Coronary artery (tissue), 2 donors: ENCODE measurements around the gene PRIMA1.

Experiments used
- DNase-seq: peaks from one replicate; pipeline ENCODE4 v3.0.0-alpha.2; 2017; ENCODE audit warnings: low spot score
- H3K27ac ChIP-seq, 2 donors: fragments of 200-600 bp; sonication (generic); one replicate each; pipeline ENCODE4 v1.5.1; 2016 to 2019
- H3K4me3 ChIP-seq: fragments of 200-600 bp; sonication (generic); 2 replicates; pipeline ENCODE4 v1.5.1; 2016; ENCODE audit warnings: mild to moderate bottlenecking, moderate library complexity
- TF ChIP-seq, protein P1 (sequence below): fragments of 200-600 bp; sonication (generic); IDR thresholded peaks from one replicate; pipeline ENCODE4 v1.5.1; 2019; ENCODE audit warnings: antibody characterized with exemption

Gene PRIMA1

DNA sequence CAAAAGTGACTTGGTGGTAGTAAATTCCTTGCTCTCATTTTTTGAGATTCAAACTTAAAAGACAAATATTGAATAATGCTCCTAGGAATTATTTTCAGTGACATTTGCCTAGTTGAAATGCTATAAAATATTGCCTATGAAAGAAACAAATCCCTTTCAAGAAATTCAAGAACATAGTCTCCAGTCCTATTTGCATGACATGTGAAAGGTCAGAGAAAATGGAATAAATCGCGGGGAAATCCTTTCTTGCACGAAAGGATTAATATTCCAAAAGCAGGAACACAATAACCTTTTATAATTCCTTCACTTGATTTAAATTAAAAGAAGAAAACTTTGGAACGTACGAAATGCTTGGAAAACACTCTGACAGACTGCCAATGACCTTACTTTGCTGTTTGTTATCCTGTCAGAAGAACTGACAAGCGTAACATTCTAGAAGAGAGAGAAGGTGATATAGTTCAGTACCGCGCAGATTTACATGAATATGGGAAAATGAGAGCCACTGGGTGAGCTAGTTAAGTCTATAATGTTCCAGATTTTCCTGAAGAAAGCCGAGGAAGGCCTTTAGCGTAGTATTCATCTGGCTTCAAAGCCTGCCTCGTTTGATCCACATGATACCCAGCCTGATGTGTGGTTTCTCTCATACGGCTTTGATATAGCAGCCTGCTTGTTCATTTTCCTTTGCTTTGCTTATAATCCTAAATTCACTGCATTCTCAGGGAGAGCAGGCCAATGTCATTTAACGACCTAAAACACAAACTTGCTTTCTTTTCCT is 103.0 kb downstream of the PRIMA1 start:
- TF ChIP-seq, protein P1, sequence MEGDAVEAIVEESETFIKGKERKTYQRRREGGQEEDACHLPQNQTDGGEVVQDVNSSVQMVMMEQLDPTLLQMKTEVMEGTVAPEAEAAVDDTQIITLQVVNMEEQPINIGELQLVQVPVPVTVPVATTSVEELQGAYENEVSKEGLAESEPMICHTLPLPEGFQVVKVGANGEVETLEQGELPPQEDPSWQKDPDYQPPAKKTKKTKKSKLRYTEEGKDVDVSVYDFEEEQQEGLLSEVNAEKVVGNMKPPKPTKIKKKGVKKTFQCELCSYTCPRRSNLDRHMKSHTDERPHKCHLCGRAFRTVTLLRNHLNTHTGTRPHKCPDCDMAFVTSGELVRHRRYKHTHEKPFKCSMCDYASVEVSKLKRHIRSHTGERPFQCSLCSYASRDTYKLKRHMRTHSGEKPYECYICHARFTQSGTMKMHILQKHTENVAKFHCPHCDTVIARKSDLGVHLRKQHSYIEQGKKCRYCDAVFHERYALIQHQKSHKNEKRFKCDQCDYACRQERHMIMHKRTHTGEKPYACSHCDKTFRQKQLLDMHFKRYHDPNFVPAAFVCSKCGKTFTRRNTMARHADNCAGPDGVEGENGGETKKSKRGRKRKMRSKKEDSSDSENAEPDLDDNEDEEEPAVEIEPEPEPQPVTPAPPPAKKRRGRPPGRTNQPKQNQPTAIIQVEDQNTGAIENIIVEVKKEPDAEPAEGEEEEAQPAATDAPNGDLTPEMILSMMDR = no peak
- no peak overlapping the region for H3K27ac ChIP-seq
- H3K4me3 ChIP-seq = no peak overlapping the region

GRCh38 chr14:93683226-93683625 is 105.1 kb downstream of the PRIMA1 start:
- TF ChIP-seq, protein P1 = no peak
- no peak for DNase-seq
- Histone ChIP-seq H3K4me3 (no peak overlapping the region), H3K27ac (no peak overlapping the region)

More for the DNA sequence above, 103.0 kb downstream of the PRIMA1 start:
- no peak for DNase-seq

- no peak for DNase-seq
- H3K4me3 ChIP-seq = no peak overlapping the region
- no peak overlapping the region for H3K27ac ChIP-seq
- TF ChIP-seq, protein P1 = no peak
Measured at GRCh38 chr14:93682459-93682858, 105.8 kb downstream of the PRIMA1 start.

- DNase-seq = no peak
- Histone ChIP-seq H3K4me3 (no peak overlapping the region), H3K27ac (no peak overlapping the region)
- TF ChIP-seq, protein P1 = no peak
Measured at GRCh38 chr14:93676416-93676958, 111.8 kb downstream of the PRIMA1 start.

- no peak for DNase-seq
- TF ChIP-seq, protein P1 = no peak
- H3K4me3 ChIP-seq = no peak overlapping the region
- H3K27ac ChIP-seq = no peak overlapping the region
Measured at GRCh38 chr14:93675651-93676050, 112.6 kb downstream of the PRIMA1 start.

- no peak overlapping the region for H3K4me3 ChIP-seq
- no peak for DNase-seq
- TF ChIP-seq, protein P1 = no peak
- no peak overlapping the region for H3K27ac ChIP-seq
Measured at GRCh38 chr14:93674343-93674742, 113.9 kb downstream of the PRIMA1 start.

GRCh38 chr14:93669632-93670031 is 118.7 kb downstream of the PRIMA1 start:
- TF ChIP-seq, protein P1 = no peak
- Histone ChIP-seq H3K4me3 (no peak overlapping the region), H3K27ac (no peak overlapping the region)
- no peak for DNase-seq
